GM19025 (cell line): ENCODE data around the gene ANKRD36C.
A peak's percentile ranks its signal among the peaks of the same experiment; 100 is the strongest.
"Not testable (repeated sequence)": the region's sequence is repeated elsewhere in the genome, so short reads cannot be mapped to it uniquely, and the experiment has no call there.

Source experiments
- ATAC-seq: cut with Tn5 transposase; IDR thresholded peaks from one replicate; pipeline ENCODE4 v1.9.1; 2021; ENCODE audit warnings: mild to moderate bottlenecking, low read depth, moderate library complexity; ENCODE audit not compliant: unreplicated experiment

ANKRD36C gene

DNA sequence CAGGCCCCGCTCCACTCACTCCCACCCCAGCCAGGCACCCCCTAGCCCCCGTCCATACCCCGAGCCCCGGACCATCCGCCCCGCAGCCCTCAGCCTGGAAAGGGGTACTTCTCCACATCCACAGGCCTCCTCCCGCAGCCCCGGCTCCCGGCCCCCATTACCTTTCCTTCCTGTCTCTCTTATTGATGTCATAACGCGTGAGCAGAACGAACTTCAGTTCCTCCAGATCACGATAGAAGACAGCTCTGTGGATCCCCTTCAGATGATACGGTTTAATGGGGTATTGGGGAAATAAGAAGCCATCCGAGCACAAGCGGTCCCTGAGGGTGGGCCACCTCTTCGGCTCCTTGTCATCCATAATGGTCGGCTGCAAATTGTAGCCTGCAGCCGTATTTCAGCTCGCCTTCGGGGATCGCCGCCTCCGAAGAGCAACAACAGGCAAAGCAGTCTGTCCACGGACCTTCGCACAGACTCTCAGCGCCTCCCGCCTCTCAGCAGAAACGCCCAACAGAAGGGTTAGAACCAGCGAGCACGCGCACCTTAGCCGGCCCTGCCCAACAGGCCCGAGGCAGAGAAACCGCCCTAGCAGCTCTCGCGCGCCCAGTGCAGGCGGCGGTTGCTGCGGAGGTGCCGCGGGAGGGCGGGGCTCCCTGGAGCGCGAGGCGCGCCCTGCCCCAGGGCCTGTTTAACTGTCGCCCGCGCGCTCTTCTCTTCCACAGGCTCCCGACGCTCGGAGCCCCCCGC is at the start of gene ANKRD36C:
Gene ANKRD36C, minus strand, starts transcription at position 474 of the 744 bp plus-strand sequence. Its CDS starts 116 bp downstream, at position 358.
- ATAC-seq, result peak; percentile 94

DNA sequence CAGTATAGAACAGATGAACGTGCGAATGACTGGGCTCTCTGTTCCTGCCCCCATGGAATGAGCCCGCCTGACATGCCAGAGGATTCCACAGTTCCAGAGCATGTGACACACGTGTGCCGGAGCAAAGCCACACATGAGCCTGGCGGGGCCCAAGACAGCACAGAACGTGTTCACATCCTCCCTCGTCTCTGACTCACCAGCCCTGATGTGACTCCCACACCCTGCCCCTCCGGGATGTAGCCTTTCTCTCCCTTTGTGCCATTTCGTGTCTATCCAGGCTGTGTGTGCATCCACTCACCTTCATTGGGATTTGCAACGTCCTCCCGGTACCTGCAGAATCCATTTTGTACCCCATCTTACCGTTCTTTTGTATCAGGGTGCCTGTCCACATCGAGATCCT is 43.9 kb upstream of the ANKRD36C start:
- not testable (repeated sequence) for ATAC-seq

DNA sequence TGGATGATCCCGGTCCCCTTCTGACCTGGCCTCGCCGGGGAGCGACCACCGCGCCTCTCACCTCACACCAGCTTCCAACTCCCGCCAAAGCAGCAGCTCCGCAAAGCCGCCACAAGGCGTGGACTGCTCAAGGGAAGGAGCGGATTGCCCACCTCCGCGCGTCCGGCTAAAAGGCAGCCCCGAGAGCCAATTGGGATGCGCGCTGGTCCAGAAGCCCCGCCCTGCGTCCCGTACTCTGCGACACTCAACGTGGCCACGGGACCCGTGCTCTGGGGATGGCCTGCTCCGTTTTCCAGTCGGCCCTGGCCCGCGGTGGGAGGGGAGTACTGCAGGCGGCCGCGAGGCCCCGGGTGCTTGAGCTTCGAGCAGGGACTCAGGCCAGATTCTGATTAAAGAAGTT is 43.2 kb upstream of the ANKRD36C start, which contains the start of gene GPAT2:
Gene GPAT2, minus strand, starts transcription at position 125 of the 400 bp plus-strand sequence. CDS start 2,557 bp downstream, outside the sequence.
- not testable (repeated sequence) for ATAC-seq

GRCh38 chr2:96033997-96034396 is 42.4 kb upstream of the ANKRD36C start:
- not testable (repeated sequence) for ATAC-seq

DNA sequence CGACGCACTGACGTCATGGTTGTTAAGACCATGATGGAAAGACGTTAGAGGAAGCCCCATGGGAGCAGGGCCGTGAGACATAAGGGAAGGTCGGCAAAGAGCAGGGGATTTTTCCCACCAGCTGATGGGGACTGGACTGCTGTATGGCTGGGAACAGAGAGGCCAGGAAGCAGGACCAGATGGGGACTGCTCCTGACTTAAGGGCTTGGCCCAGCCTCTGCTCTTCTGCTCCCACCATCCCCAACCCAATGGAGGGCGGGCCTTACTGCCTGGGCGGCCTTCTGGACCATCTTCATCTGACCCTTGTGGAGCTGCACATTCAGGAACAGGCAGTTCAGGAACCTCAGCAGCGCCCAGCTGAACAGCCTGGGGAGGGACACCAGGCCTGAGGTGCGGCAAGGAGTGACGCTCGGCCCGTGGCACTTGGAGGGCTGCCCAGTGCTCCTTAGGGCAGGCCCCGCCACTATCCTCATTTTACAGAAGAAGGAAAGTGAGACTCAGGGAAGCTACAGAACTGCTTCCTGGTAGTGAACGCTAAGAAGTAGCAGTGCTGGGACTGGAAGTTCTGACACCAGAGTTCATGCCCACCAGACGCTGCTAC is 36.2 kb upstream of the ANKRD36C start:
- not testable (repeated sequence) for ATAC-seq

- not testable (repeated sequence) for ATAC-seq
Observed at GRCh38 chr2:96025755-96026154, 34.1 kb upstream of the ANKRD36C start.

DNA sequence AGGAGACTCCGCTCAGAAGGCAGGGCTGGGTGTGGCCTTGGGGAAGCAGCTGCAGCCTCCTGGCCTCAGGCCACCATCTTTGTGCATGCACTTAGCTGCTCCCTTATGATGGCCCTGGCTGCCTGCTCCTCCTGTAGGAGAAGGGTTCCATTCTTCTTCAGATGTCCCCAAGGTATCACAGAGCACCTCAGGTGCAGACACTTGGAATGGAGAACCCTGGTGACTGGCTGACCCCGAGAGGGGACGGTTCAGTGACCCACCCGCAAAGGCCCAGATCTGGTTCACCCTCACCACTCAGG is 33.5 kb upstream of the ANKRD36C start:
- ATAC-seq, result no peak

GRCh38 chr2:96024336-96025193 is 32.9 kb upstream of the ANKRD36C start:
- no peak for ATAC-seq

DNA sequence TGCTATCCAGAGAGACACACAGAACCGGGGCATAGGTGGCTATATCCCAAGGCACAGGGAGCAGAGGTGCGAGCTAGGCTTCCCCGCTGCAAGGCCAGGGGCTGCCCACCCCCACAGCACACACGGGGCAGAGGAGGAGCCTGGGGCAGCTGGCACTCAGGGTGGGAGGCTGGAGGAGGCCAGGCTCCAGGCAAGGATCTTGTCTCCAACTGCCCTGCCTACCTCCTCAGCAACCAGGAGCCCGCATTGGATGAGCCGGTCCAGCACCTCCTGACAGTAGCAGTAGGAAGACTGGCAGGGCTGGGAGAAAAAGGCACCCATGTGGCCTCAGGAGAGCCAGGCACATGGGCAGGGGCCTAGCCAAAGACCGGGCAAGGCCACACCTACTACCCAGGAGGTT is 32.1 kb upstream of the ANKRD36C start:
- not testable (repeated sequence) for ATAC-seq

- ATAC-seq, result peak; percentile 74
Observed at GRCh38 chr2:96022701-96023447, 31.2 kb upstream of the ANKRD36C start.

DNA sequence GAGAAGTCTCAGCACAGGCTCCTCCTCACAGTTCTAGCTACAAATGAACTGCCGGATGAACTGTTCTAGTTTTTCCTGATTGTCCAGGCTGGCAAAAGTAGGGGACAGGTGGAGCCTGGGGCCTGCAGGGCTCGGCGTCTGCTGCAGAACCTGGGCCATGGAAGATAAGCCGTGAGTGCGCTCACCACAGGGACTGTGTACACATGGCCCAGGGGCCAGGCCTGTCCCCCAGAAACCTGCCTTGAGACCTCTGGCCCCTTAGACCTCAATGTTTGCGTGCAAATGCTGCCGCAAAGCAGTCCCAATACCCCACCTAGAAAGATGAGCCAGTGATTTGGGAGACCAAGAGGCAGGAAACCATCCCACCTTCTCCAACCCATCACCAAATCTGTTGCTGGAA is 30.5 kb upstream of the ANKRD36C start:
- ATAC-seq, result not testable (repeated sequence)

GRCh38 chr2:96021142-96021541 is 29.5 kb upstream of the ANKRD36C start:
- not testable (repeated sequence) for ATAC-seq

- not testable (repeated sequence) for ATAC-seq
Observed at GRCh38 chr2:96019909-96020590, 28.4 kb upstream of the ANKRD36C start.

DNA sequence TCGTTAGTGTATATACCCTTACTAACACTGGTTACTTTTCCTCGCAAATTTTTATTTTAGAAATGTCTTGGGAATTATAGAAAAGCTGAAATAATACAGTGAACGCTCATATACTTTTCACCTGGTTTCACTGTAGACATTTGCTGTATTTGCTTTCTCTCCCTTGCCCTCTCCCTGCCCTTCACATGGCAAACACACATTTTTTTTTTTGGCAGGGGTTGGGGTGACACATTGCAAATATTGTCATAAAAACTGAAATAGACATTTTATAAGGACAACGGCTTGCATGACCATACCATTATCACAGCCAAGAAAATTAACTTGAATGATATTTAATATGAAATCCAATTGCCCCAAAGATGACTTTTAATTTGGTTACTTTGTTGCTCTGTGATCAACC is 24.7 kb upstream of the ANKRD36C start:
- ATAC-seq, result not testable (repeated sequence)

GRCh38 chr2:96012792-96013264 is 21.2 kb upstream of the ANKRD36C start:
- not testable (repeated sequence) for ATAC-seq

- not testable (repeated sequence) for ATAC-seq
Observed at GRCh38 chr2:96012086-96012791, 20.6 kb upstream of the ANKRD36C start.

DNA sequence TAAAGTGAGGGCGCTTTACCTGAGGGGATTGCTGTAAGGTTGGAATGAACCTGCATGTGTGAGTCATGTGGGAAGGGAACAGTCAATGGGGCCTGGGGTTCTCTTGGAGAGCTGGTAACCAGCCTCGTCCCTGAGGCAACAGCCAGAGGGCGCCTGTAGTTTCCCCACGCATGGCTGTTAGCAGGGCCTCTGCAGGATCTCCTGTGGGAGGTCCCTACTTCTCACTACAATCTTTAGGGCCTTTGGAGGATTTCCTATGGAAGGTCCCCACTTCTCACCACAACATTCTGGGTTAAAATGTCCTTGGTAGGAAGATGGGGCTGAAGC is 19.5 kb upstream of the ANKRD36C start:
- ATAC-seq, result peak; percentile 20

DNA sequence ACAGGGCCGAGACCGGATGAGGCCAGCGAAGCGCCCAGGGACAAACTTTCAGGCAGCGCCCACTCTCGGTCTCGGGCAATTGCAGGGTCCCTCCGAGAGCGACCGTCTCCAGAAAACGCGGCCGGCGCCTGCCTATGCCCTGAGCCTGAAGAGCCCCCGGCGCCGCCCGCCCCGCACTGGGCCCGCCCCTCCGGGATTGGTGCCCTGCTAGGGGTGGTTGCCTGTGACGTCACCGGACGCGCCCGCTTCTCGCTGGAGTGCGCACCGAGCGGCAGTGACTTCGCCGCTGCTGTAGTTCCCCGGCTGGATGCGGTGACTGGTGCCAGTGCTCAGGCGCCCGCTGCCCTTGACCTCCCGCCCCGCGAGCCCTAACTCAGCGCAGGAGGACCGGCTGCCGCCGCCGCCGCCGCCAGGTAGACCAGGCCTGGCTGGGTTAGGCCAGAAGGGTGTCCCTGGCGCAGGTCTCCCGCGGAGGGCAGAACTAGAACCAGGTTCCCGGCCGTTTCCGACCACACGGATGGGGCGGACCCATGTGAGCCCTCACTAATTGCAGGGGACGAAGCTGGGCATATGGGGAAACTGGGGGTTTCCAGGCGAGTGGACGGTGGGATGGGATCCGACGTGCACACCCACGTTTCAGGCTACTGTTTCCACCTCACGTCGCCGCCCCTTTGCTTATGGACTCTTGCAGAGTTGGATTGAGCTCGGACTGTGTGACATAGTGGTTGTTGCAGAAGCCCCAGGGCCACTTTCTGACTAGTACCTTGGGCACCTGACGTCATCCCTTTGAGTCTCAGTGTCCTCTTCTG is 18.9 kb upstream of the ANKRD36C start:
- peak; percentile 99 for ATAC-seq
